GM18907 (cell line): ENCODE results near the gene CX3CL1.

Source experiments
- ATAC-seq: cut with Tn5 transposase; IDR thresholded peaks from one replicate; pipeline ENCODE4 v1.9.1; 2021; ENCODE audit warnings: mild to moderate bottlenecking, moderate library complexity; ENCODE audit not compliant: unreplicated experiment

Gene CX3CL1

DNA sequence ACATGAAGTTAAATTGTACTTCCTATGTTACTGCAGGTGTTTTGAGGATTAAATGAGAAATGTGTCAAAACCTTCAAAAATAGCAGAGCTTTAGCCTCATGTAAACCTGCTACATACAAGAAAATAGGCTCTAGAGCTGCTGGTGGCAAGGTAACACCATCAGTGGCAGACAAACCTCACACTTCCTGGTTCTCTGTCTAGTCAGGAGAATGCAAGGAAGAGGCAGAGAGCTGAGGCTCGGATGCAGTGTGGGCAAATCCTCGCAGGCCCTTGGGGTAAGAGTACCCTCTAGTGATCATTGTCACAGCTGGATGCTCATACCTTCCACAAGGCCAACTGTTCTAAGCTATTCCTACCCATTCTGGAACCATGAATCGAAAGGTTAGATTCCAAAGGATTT is 60.7 kb downstream of the CX3CL1 start:
- ATAC-seq, result no peak

DNA sequence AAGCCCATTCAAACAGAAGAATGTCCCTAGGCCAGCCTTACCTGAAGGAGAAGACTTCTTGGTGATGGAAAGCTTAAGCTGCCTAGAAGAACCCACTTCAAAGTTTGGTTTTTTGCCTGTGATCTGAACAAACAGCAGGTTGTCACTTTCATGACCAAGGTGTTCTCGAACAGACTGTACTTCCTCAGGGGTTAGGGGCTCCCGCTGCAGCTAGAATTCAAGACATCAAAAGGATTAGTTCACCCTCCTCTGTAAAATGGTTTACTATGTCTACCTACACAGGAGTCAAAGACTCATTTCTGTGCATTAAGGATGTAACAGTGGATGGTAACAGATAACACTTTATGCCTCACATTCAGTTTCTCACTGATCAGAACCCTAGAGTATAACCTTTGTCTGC is 61.7 kb downstream of the CX3CL1 start:
- ATAC-seq, result no peak
